SH-SY5Y (cell line): Measurements from ENCODE around the gene SLC6A18.

Experiments used
- GATA2 ChIP-seq: IDR thresholded peaks from 2 replicates; pipeline ENCODE4 v1.6.1; 2011; ENCODE audit warnings: mild to moderate bottlenecking, low read depth, low read length
- GATA3 ChIP-seq: IDR thresholded peaks from 2 replicates; pipeline ENCODE4 v1.6.1; 2011; ENCODE audit warnings: low read depth, mild to moderate bottlenecking, low read length, moderate library complexity

GRCh38 chr5:1257363-1257762, 32.2 kb downstream of the SLC6A18 start:
- no peak for TF ChIP-seq GATA2
- no peak for TF ChIP-seq GATA3
